OCI-LY7 (cell line): Measurements from ENCODE around the gene ZNF207. TPM values are rescaled to one million over a fixed set of nuclear protein-coding genes. Genes with fewer than 3 reads are reported as not detected.
"Not testable (repeated sequence)": the region's sequence is repeated elsewhere in the genome, so short reads cannot be mapped to it uniquely, and the experiment has no call there.

ENCODE experiments used
- BruUV-seq: library from RNA; stranded (reverse); fragments of 400-500 nt; replicated peaks from 2 replicates; lab custom pipeline; 2021; lab: Mats Ljungman, UMichigan
- CTCF ChIA-PET: fragments of 300-600 bp; sonication (Branson Sonifier 250); formaldehyde crosslinking; loops from one replicate; lab custom pipeline; 2022; ENCODE audit warnings: antibody characterized with exemption; ENCODE audit not compliant: unreplicated experiment; lab: Charles Lee
- POLR2A ChIA-PET: fragments of 300-600 bp; sonication (Branson Sonifier 250); formaldehyde crosslinking; loops from one replicate; lab custom pipeline; 2022; ENCODE audit warnings: antibody characterized with exemption; lab: Charles Lee
- DNase-seq: peaks from one replicate; pipeline ENCODE4 v3.0.0-alpha.2; 2015; ENCODE audit warnings: low spot score
- H2AFZ ChIP-seq: fragments of 200-600 bp; sonication (generic), shearing (Covaris generic); 2 replicates; pipeline ENCODE4 v1.6.1; 2014; ENCODE audit warnings: mild to moderate bottlenecking, antibody characterized with exemption, low read length, moderate library complexity
- H3K27ac ChIP-seq: fragments of 200-600 bp; sonication (generic); 2 replicates; pipeline ENCODE4 v1.5.1; 2014; ENCODE audit warnings: mixed run types, low read depth, mild to moderate bottlenecking, moderate library complexity, low read length, inconsistent platforms; ENCODE audit not compliant: poor library complexity, severe bottlenecking
- H3K36me3 ChIP-seq: fragments of 200-600 bp; sonication (generic); 2 replicates; pipeline ENCODE4 v1.6.1; 2014; ENCODE audit warnings: mild to moderate bottlenecking, antibody characterized with exemption, low read length, moderate library complexity, mixed read lengths; ENCODE audit not compliant: insufficient read depth
- H3K4me1 ChIP-seq: fragments of 200-600 bp; sonication (generic); 2 replicates; pipeline ENCODE4 v1.5.1; 2014; ENCODE audit warnings: mild to moderate bottlenecking, low read length; ENCODE audit not compliant: insufficient read depth, poor library complexity, severe bottlenecking
- H3K4me2 ChIP-seq: fragments of 200-600 bp; sonication (generic); 2 replicates; pipeline ENCODE4 v1.6.1; 2014; ENCODE audit warnings: mild to moderate bottlenecking, low read length
- H3K4me3 ChIP-seq: fragments of 200-600 bp; sonication (generic); 2 replicates; pipeline ENCODE4 v1.5.1; 2014; ENCODE audit warnings: mild to moderate bottlenecking, low read depth, low read length; ENCODE audit not compliant: poor library complexity, severe bottlenecking
- H3K79me2 ChIP-seq: fragments of 200-600 bp; sonication (generic); 2 replicates; pipeline ENCODE4 v1.6.1; 2016; ENCODE audit warnings: low read depth, mild to moderate bottlenecking, low read length, moderate library complexity, mixed read lengths; ENCODE audit not compliant: insufficient read depth
- H3K9me2 ChIP-seq: fragments of 200-600 bp; sonication (generic); 2 replicates; pipeline ENCODE4 v1.6.1; 2016; ENCODE audit warnings: mild to moderate bottlenecking, low read length, mixed read lengths; ENCODE audit not compliant: insufficient read depth
- H3K9me3 ChIP-seq: fragments of 200-600 bp; sonication (generic); 2 replicates; pipeline ENCODE4 v1.6.1; 2014; ENCODE audit warnings: mild to moderate bottlenecking, mixed run types, low read length, mixed read lengths
- H4K20me1 ChIP-seq: fragments of 200-600 bp; sonication (generic); 2 replicates; pipeline ENCODE4 v1.6.1; 2014; ENCODE audit warnings: mild to moderate bottlenecking, antibody characterized with exemption, low read length, moderate library complexity, mixed read lengths; ENCODE audit not compliant: insufficient read depth
- CTCF ChIP-seq: fragments of 200-600 bp; sonication (generic); conservative IDR thresholded peaks from 2 replicates; pipeline ENCODE4 v1.5.1; 2014; ENCODE audit warnings: mild to moderate bottlenecking, antibody characterized with exemption, low read length, moderate library complexity, mixed read lengths
- EZH2phosphoT487 ChIP-seq: fragments of 200-600 bp; sonication (generic); IDR thresholded peaks from 2 replicates; pipeline ENCODE4 v1.6.1; 2018; ENCODE audit warnings: low read depth, borderline replicate concordance, mild to moderate bottlenecking, mixed run types, antibody characterized with exemption, low read length, moderate library complexity, mixed read lengths
- intact Hi-C: fragments of 100-400 bp; cut with micrococcal nuclease; formaldehyde crosslinking; loops from one replicate; pipeline ENCODE4 v1.10.0; 2022; ENCODE audit not compliant: unreplicated experiment
- total RNA-seq, 2 experiments: library from RNA; depleted of rRNA in 1 of 2; stranded (reverse); fragments of >200 nt in 1 of 2; shearing (Covaris generic) in 1 of 2; gene quantifications; 2 replicates each; pipeline ENCODE4 v1.2.3, GENCODE V29; 2014 to 2022

ZNF207 gene
- total RNA-seq, 2 experiments from 2014 or later, result 157 to 284 TPM

GRCh38 chr17:32385971-32386370 is 36.0 kb downstream of the ZNF207 start:
- intact Hi-C loops, result no loop called here
- POLR2A ChIA-PET, result no interaction called here
- no peak overlapping the region for H3K27ac ChIP-seq
- no peak for TF ChIP-seq EZH2phosphoT487
- TF ChIP-seq CTCF, result no peak
- no TSS peak for BruUV-seq
- H3K9me3 ChIP-seq, result no peaks in the 10 kb centered on the region
- DNase-seq, result no peak
- H3K4me2 ChIP-seq, result no peak overlapping the region
- H3K79me2 ChIP-seq, result no peaks in the 10 kb centered on the region; the same call in 1 of the 2 replicates
- no peaks in the 10 kb centered on the region for H3K4me1 ChIP-seq
- CTCF ChIA-PET, result no interaction called here
- H3K4me3 ChIP-seq, result no peak overlapping the region
- H3K36me3 ChIP-seq, result peaks cover 24% of the 10 kb centered on the region
- H4K20me1 ChIP-seq, result no peaks in the 10 kb centered on the region
- H3K9me2 ChIP-seq, result no peaks in the 10 kb centered on the region
- H2AFZ ChIP-seq, result no peak overlapping the region

- DNase-seq, result no peak
- Histone ChIP-seq H3K27ac (no peak overlapping the region), H3K4me3 (no peak overlapping the region), H3K4me1 (no peaks in the 10 kb centered on the region), H3K9me3 (no peaks in the 10 kb centered on the region), H4K20me1 (no peaks in the 10 kb centered on the region), H3K36me3 (peaks cover 16% of the 10 kb centered on the region), H3K4me2 (no peak overlapping the region), H2AFZ (no peak overlapping the region), H3K79me2 (no peaks in the 10 kb centered on the region), H3K9me2 (no peaks in the 10 kb centered on the region)
- ChIA-PET POLR2A (no interaction called here), CTCF (no interaction called here)
- no TSS peak for BruUV-seq
- TF ChIP-seq EZH2phosphoT487 (no peak), CTCF (no peak)
- intact Hi-C loops, result no loop called here
Measured at GRCh38 chr17:32386844-32387243, 36.9 kb downstream of the ZNF207 start.

- H4K20me1 ChIP-seq, H3K36me3 ChIP-seq, H3K4me1 ChIP-seq, DNase-seq, H3K9me3 ChIP-seq, BruUV-seq, intact Hi-C loops, H3K27ac ChIP-seq, CTCF ChIA-PET, H2AFZ ChIP-seq, H3K9me2 ChIP-seq, H3K79me2 ChIP-seq, H3K4me2 ChIP-seq, H3K4me3 ChIP-seq: not testable (repeated sequence)
- POLR2A ChIA-PET, result interaction anchor here (0.6 kb wide), 1 partner anchor 14 kb away, joined by 4 read pairs; no protein-coding TSS in a partner anchor
Measured at GRCh38 chr17:32388128-32388527, 38.2 kb downstream of the ZNF207 start.
